ENCODE results near the gene GM2A. TPM values are rescaled to one million over a fixed set of nuclear protein-coding genes. Genes with fewer than 3 reads are reported as not detected.

The GM2A gene
- total RNA-seq, 1 experiment from 2014 or later = 36.2 TPM

DNA sequence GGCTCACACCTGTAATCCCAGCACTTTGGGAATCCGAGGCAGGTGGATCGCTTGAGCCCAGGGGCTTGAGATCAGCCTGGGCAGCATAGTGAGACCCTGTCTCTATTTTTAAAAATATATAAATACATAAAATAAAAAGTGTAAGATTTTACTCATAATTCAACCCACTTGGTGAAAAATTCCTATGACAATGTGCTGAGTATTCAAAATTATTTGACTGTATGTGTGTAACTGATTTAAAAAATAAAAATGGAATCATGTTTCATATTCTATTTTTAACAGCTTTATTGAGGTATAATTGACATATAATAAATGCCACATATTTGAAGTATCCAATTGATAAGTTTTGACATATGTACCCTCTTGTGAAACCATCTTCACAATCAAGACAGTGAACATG lies 22.8 kb downstream of the GM2A start (continued):
- TF ChIP-seq, protein P1, sequence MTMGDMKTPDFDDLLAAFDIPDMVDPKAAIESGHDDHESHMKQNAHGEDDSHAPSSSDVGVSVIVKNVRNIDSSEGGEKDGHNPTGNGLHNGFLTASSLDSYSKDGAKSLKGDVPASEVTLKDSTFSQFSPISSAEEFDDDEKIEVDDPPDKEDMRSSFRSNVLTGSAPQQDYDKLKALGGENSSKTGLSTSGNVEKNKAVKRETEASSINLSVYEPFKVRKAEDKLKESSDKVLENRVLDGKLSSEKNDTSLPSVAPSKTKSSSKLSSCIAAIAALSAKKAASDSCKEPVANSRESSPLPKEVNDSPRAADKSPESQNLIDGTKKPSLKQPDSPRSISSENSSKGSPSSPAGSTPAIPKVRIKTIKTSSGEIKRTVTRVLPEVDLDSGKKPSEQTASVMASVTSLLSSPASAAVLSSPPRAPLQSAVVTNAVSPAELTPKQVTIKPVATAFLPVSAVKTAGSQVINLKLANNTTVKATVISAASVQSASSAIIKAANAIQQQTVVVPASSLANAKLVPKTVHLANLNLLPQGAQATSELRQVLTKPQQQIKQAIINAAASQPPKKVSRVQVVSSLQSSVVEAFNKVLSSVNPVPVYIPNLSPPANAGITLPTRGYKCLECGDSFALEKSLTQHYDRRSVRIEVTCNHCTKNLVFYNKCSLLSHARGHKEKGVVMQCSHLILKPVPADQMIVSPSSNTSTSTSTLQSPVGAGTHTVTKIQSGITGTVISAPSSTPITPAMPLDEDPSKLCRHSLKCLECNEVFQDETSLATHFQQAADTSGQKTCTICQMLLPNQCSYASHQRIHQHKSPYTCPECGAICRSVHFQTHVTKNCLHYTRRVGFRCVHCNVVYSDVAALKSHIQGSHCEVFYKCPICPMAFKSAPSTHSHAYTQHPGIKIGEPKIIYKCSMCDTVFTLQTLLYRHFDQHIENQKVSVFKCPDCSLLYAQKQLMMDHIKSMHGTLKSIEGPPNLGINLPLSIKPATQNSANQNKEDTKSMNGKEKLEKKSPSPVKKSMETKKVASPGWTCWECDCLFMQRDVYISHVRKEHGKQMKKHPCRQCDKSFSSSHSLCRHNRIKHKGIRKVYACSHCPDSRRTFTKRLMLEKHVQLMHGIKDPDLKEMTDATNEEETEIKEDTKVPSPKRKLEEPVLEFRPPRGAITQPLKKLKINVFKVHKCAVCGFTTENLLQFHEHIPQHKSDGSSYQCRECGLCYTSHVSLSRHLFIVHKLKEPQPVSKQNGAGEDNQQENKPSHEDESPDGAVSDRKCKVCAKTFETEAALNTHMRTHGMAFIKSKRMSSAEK (CRISPR knock-in tag; IDR thresholded peaks at IDR 0.05; ENCODE audit: borderline replicate concordance) = no peak
- TF ChIP-seq, protein P2, sequence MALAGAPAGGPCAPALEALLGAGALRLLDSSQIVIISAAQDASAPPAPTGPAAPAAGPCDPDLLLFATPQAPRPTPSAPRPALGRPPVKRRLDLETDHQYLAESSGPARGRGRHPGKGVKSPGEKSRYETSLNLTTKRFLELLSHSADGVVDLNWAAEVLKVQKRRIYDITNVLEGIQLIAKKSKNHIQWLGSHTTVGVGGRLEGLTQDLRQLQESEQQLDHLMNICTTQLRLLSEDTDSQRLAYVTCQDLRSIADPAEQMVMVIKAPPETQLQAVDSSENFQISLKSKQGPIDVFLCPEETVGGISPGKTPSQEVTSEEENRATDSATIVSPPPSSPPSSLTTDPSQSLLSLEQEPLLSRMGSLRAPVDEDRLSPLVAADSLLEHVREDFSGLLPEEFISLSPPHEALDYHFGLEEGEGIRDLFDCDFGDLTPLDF (CRISPR knock-in tag; IDR thresholded peaks at IDR 0.05) = no peak
- TF ChIP-seq FOXK1 (CRISPR knock-in tag; IDR thresholded peaks at IDR 0.05) (no peak), TP53 (CRISPR knock-in tag; IDR thresholded peaks at IDR 0.05) (no peak)
- TF ChIP-seq, protein P3, sequence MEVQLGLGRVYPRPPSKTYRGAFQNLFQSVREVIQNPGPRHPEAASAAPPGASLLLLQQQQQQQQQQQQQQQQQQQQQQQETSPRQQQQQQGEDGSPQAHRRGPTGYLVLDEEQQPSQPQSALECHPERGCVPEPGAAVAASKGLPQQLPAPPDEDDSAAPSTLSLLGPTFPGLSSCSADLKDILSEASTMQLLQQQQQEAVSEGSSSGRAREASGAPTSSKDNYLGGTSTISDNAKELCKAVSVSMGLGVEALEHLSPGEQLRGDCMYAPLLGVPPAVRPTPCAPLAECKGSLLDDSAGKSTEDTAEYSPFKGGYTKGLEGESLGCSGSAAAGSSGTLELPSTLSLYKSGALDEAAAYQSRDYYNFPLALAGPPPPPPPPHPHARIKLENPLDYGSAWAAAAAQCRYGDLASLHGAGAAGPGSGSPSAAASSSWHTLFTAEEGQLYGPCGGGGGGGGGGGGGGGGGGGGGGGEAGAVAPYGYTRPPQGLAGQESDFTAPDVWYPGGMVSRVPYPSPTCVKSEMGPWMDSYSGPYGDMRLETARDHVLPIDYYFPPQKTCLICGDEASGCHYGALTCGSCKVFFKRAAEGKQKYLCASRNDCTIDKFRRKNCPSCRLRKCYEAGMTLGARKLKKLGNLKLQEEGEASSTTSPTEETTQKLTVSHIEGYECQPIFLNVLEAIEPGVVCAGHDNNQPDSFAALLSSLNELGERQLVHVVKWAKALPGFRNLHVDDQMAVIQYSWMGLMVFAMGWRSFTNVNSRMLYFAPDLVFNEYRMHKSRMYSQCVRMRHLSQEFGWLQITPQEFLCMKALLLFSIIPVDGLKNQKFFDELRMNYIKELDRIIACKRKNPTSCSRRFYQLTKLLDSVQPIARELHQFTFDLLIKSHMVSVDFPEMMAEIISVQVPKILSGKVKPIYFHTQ (CRISPR knock-in tag; IDR thresholded peaks at IDR 0.05) = no peak
- TF ChIP-seq, protein P4, sequence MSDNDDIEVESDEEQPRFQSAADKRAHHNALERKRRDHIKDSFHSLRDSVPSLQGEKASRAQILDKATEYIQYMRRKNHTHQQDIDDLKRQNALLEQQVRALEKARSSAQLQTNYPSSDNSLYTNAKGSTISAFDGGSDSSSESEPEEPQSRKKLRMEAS (CRISPR knock-in tag; IDR thresholded peaks at IDR 0.05) = no peak

DNA sequence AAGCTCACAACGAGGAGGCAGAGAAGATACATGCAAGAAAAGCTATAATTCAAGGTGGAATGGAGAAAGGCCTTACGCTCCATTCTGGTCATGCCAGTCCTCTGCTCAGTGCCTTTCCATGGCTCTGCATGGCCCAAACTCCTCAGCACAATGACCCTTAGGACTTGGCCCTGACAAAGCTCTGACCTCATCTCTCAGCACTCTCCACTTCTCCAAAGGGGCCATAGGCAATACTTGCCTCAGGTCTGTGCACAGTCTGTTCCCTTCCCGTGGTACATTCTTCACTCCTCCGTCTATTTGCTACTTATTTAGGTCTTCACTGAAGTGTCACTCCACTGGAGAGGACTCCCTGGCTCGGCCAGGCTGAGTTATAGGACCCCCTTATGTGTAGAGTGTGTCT lies 25.9 kb downstream of the GM2A start:
- POLR2A ChIA-PET = interaction anchor here (0.6 kb wide), 1 partner anchor 579 kb away, joined by 3 read pairs; no protein-coding TSS in a partner anchor

More for the DNA sequence above, 25.9 kb downstream of the GM2A start:
- no peak overlapping the region for H3K27ac Mint-ChIP-seq
- H3K4me1 Mint-ChIP-seq = no peaks in the 10 kb centered on the region
- no peak for DNase-seq (ENCODE audit: low spot score)
- TF ChIP-seq ESRRA (CRISPR knock-in tag; IDR thresholded peaks at IDR 0.05; ENCODE audit: borderline replicate concordance) = no peak
- TF ChIP-seq, protein P5, sequence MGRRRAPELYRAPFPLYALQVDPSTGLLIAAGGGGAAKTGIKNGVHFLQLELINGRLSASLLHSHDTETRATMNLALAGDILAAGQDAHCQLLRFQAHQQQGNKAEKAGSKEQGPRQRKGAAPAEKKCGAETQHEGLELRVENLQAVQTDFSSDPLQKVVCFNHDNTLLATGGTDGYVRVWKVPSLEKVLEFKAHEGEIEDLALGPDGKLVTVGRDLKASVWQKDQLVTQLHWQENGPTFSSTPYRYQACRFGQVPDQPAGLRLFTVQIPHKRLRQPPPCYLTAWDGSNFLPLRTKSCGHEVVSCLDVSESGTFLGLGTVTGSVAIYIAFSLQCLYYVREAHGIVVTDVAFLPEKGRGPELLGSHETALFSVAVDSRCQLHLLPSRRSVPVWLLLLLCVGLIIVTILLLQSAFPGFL (CRISPR knock-in tag; IDR thresholded peaks at IDR 0.05; ENCODE audit: borderline replicate concordance) = no peak
- TF ChIP-seq, protein P6, sequence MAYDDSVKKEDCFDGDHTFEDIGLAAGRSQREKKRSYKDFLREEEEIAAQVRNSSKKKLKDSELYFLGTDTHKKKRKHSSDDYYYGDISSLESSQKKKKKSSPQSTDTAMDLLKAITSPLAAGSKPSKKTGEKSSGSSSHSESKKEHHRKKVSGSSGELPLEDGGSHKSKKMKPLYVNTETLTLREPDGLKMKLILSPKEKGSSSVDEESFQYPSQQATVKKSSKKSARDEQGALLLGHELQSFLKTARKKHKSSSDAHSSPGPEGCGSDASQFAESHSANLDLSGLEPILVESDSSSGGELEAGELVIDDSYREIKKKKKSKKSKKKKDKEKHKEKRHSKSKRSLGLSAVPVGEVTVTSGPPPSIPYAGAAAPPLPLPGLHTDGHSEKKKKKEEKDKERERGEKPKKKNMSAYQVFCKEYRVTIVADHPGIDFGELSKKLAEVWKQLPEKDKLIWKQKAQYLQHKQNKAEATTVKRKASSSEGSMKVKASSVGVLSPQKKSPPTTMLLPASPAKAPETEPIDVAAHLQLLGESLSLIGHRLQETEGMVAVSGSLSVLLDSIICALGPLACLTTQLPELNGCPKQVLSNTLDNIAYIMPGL (CRISPR knock-in tag; IDR thresholded peaks at IDR 0.05) = no peak
- TF ChIP-seq, protein P7, sequence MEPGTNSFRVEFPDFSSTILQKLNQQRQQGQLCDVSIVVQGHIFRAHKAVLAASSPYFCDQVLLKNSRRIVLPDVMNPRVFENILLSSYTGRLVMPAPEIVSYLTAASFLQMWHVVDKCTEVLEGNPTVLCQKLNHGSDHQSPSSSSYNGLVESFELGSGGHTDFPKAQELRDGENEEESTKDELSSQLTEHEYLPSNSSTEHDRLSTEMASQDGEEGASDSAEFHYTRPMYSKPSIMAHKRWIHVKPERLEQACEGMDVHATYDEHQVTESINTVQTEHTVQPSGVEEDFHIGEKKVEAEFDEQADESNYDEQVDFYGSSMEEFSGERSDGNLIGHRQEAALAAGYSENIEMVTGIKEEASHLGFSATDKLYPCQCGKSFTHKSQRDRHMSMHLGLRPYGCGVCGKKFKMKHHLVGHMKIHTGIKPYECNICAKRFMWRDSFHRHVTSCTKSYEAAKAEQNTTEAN (CRISPR knock-in tag; IDR thresholded peaks at IDR 0.05) = no peak
- TF ChIP-seq, protein P8, sequence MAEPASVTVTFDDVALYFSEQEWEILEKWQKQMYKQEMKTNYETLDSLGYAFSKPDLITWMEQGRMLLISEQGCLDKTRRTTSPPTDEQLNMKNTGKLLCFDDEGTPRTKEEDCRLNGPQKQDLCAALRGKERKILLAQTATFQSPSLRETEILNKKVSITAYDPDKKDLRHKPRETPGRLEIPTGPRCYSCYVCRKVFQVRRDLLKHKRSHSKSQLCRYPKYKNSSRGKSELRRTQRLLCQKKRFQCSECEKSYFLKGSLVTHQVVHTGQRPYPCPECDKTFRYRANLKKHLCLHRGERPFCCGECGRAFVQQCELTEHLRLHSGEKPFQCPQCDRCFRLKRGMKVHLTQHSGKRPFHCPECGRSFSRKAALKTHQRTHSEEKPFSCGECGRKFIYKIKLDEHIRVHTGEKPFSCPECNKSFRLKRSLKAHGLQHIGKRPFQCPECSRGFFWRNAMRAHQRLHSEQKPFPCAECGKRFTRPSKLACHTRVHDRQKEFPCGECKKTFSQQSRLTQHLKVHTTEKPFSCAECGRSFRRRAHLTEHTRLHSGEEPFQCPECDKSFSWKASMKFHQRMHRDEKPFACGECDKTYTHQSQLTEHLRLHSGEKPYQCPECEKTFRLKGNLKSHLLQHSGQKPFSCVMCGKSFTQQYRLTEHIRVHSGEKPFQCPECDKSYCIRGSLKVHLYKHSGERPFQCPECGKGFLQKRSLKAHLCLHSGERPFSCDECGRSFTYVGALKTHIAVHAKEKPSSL (CRISPR knock-in tag; conservative IDR thresholded peaks at IDR 0.05) = no peak
- no peak for ATAC-seq
- H3K9me3 Mint-ChIP-seq = no peaks in the 10 kb centered on the region
- H3K4me3 Mint-ChIP-seq = no peak overlapping the region
- CTCF ChIA-PET = no interaction called here
- no peaks in the 10 kb centered on the region for H3K27me3 Mint-ChIP-seq (ENCODE audit: low read depth)
- H3K36me3 Mint-ChIP-seq = no peaks in the 10 kb centered on the region
